ENCODE results near the gene FAM25G. TPM values are rescaled to one million over a fixed set of nuclear protein-coding genes. Genes with fewer than 3 reads are reported as not detected.

Gene FAM25G
- total RNA-seq, result not detected in 2 replicates

GRCh38 chr10:47491600-47491999 is at the start of gene FAM25G:
FAM25G (minus strand) TSS chr10:47491700; CDS start chr10:47491674, 26 bp downstream.

GRCh38 chr10:47523475-47523874 is 32.0 kb upstream of the FAM25G start, which contains the start of gene AGAP9:
AGAP9 (minus strand) TSS chr10:47523638; CDS start chr10:47523526, 112 bp downstream.

GRCh38 chr10:47483923-47484322 is 7.6 kb downstream of the FAM25G start, which contains the start of gene ANXA8:
ANXA8 (minus strand) TSS chr10:47484115; CDS start chr10:47483933, 182 bp downstream.

Other genes starting within 250 kb of the FAM25G start
- 0.91 and 8.2 TPM in 2 replicates for gene GDF10, start 191.5 kb downstream of the FAM25G start, total RNA-seq
- gene GDF2, start 169.2 kb downstream of the FAM25G start, total RNA-seq, result not detected in 2 replicates
- gene RBP3, start 143.3 kb downstream of the FAM25G start, total RNA-seq, result not detected in 2 replicates
- gene ZNF488, start 107.4 kb downstream of the FAM25G start, total RNA-seq, result 0.24 and 0.52 TPM in 2 replicates
- 0.40 and 7.6 TPM in 2 replicates for gene ANXA8, start 7.6 kb downstream of the FAM25G start, total RNA-seq
- gene AGAP9, start 31.9 kb upstream of the FAM25G start, total RNA-seq, result 1.3 and 4.6 TPM in 2 replicates